HG02870 (cell line): ENCODE results near the gene SLCO2A1.
"Not testable (repeated sequence)": the region's sequence is repeated elsewhere in the genome, so short reads cannot be mapped to it uniquely, and the experiment has no call there.

Experiments used
- ATAC-seq: cut with Tn5 transposase; IDR thresholded peaks from one replicate; pipeline ENCODE4 v1.9.1; 2021; ENCODE audit warnings: mild to moderate bottlenecking, moderate library complexity; ENCODE audit not compliant: unreplicated experiment

The SLCO2A1 gene

DNA sequence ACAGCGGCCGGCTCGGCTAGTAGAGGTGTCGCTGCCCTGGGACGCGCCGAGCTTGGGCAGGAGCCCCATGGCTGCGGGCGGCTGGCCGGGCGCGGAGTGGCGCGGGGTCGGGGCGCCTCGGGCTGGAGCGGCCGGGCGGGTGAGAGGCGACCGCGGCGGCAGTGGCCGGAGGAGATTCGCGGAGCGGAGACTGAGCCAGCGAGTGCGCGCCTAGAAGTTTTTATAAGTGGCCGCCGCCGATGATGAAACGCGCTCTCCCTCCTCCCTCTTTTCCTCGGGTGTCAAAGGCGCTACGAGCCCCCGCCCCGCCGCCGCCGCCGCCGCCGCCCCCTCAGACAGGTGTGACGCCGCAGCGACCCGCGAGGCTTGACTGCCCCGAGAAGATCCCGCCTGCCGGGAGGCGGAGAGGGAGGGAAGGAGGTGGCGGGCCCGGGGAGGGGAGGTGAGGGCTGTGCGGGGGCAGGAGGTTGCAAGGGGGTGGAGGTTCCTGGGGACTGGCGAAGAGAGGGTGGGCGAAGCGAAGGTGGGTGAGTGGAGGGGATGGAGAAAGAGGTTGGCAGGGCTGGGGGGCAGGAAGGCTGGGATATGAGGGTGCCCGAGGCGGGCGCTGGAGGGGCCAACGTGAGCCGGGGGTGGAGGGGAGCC, at the start of gene SLCO2A1:
TSS of gene SLCO2A1 (minus strand) at position 192 of the 645 bp plus-strand sequence. CDS start at position 69, 123 bp downstream.
- ATAC-seq, result no peak

GRCh38 chr3:134079111-134079547, 49.4 kb upstream of the SLCO2A1 start:
- no peak for ATAC-seq

DNA sequence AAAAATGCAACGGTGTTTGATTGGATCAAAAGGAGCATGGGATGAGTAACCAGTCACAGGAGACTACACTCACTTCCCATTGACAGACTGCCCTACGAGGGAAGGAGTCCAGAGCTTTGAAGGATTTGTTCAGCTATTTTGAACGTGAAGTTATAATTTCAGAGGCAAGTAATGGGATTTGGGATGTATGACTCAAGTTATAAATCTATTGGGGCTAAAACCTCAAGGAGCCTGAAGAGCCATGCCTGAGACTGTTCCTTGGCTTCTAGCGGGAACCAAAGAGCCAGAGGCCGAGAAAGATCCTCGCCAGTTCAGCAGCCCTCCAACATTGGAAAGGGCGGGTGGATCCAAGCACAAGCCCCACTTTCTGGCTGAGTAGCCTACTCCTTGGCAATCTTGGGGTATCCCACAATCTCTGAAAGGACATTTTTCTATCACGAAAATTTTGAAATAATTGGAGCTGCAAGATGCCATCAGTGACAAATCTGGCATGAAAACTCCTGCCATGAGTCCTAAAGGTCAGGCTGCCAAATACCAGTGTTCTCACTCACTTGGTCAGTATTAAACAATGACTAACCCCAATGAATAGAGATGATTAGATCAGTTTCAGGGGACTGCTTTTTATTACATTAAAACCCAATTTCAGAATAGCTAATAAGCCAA, 48.6 kb upstream of the SLCO2A1 start:
- no peak for ATAC-seq

- no peak for ATAC-seq
Measured at GRCh38 chr3:134077649-134078161, 48.0 kb upstream of the SLCO2A1 start.

DNA sequence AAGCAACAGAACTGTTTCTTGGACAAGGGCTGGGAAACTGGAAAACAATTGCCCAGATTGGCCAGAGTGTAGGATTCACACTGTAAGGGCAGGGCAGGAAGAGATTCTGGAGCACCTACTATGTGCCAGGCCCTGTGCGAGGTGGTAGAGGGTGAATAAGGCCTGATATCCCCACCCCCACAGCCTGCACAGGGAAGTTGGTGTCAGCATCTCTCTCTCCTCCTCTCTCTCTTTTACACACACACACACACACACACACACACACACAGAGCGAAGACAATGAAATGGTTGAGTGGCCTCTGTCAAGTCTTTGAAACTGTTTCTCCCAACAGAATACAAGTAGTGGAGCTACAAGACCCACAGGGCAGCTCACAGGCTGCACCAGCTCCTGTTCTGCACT, 47.1 kb upstream of the SLCO2A1 start:
- ATAC-seq, result no peak

DNA sequence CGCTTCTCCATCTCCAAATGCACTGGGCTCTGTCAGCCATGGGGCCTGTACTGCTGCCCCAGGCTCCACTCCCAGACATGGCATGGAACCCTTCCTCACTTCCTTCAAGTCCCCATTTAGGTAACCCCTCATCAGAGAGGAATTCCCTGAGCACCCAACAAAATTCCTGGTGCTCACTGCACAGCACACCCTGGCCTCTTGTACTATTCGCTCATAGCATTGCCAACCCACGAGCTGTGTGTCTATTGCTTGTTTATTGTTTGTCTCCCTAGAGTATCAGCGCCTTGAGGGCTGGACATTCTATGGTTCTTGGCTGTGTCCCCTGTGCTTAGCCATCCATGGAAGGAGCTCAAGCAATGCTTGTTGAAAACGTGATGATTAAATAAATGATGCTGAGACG, 46.1 kb upstream of the SLCO2A1 start:
- ATAC-seq, result no peak

- ATAC-seq, result no peak
Measured at GRCh38 chr3:134075568-134075825, 45.8 kb upstream of the SLCO2A1 start.

GRCh38 chr3:134074790-134075567, 45.3 kb upstream of the SLCO2A1 start:
- no peak for ATAC-seq

GRCh38 chr3:134074001-134074789, 44.5 kb upstream of the SLCO2A1 start:
- ATAC-seq, result no peak

DNA sequence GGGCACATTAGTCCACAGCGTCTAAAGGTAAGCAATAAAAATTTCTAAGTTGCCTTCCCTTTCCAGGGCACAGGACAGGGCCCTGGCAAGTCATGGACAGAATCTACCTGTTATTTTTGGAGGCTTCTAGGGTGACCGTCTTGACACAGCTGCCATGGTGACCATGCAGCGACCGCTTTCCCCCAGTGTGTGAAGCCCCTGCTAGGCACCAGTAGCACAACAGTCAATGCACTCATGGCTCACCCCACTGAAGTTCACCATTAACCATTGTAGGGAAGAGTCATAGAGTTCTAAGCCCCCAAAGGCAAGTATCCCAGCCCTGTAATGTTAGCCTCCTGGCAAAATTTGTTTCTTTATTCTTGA, 43.8 kb upstream of the SLCO2A1 start:
- no peak for ATAC-seq

DNA sequence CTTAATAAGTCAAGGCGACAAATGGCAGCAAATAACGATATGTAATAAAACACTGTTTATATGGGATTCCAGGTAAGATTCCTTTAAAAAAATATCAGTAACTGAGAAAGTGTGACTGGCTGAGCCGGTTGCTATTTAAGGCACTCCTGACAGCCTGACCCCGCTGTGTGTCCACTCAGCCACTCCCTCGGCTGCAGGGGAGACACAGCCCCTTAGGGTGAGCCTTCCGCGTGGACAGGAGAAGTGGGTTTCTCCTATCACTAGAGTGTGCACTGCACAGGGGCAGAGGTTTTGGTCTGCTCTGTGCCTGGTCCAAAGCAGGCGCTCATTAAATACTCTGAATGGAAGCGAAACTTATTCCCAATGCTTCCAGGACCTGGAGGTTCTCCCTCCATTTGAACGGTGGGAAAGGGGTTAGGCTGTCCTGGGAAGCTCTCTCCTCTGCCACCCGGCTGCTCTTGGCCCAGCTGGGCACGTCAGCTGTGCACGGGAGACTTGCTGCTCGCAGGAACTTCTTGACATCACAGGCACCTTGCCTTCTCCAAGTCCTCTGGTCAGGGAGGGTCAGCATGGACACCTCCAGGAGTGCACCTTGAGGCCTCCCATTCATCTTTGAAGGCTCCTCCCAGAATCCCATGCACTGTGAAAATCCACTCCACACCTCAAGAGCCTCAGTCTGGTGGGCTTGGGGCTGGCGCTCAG, 43.3 kb upstream of the SLCO2A1 start:
- no peak for ATAC-seq

GRCh38 chr3:134070281-134070680, 40.6 kb upstream of the SLCO2A1 start:
- ATAC-seq, result not testable (repeated sequence)

DNA sequence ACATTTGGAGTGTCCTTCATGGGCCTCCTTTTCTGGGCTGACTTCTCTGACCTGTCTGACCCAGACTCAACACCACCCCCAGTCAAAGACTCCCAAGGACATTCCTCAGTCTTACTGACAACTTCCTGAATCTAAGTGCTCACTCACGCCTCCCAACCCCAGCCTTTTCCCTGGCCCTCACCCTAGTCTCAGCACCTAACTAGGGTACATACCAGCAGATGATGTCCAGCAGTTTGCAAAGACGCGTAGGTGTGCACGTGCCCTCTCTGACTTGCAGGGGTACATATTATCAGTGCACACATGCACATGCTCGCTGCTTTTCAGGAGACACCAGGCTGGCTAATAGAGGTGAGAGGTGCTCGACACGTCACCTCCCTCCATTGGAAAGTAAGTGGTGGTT, 38.7 kb upstream of the SLCO2A1 start:
- ATAC-seq, result no peak

- no peak for ATAC-seq
Measured at GRCh38 chr3:134067531-134068161, 37.9 kb upstream of the SLCO2A1 start.

- no peak for ATAC-seq
Measured at GRCh38 chr3:134066651-134067530, 37.2 kb upstream of the SLCO2A1 start.

- ATAC-seq, result no peak
Measured at GRCh38 chr3:134066158-134066541, 36.4 kb upstream of the SLCO2A1 start.

DNA sequence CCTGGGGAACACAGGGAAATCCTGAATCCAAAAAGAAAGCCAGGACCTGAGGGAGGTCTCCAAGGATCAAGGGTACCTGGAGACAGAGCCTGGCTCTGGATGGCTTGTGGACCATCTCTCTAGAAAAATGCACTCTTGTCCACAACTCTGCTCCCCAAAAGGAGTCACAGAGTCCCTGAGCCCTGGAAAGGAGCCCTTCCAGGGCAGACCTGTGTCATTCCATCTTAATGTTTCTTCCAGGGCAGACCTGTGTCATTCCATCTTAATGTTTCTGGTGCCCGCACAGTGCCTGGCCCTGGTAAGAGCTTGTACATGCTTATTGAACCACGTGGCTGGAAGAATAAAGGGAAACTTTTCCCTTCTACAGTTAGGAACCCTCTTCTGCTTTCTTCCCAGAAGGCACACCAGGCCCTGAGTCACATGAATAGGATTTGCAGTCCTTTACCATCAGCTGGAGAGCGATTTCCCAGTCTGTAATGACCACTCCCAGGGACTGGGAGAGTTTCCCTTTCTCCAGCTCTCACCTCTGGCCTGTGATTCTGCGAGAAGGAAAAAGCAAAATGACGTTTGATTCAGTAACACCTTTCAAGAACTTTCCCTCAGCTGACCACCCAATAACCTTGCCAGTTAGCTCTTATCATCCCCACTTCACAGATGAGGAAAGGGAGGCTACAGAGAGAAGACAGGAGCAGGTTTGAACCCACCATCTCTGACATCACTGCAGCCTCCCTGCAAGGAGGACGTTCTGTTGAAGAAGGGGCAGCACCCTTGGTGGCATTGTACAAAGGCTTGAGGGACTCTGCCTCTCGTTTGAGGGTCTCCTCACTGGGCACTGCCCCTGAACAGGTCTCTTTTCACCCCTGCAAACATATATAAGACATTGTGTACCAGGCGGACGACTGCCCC, 35.8 kb upstream of the SLCO2A1 start:
- no peak for ATAC-seq

DNA sequence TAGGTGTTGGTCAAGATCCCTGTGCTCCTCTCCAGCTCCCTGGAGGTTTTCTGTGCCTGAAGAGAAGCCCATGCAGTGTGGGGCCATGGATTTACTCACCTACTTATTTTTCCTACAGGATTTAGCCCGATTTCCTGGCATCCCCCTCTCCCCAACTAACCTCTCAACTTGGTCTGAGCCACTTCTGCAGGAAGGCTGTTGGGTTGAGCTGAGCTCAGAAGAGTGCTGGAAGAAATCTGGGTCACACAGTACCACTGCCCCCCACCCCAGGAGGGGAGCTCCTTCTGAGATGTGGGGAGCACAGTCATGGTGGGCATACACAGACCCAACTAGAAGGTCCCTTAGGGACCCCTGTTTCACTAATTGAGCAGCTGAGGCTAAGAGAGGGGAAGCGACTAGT, 34.4 kb upstream of the SLCO2A1 start:
- no peak for ATAC-seq
